Activated CD4-positive, CD25-positive, alpha-beta regulatory T cell treated with anti-CD3 and anti-CD28 coated beads, Interleukin-2, amount 50 U/mL, for 24 hours (primary cell): Measurements from ENCODE around the gene GLRX.
A peak's percentile ranks its signal among the peaks of the same experiment; 100 is the strongest.

Experiments
- ATAC-seq, 2 donors: fragments of 150-1000 bp; cut with Tn5 transposase; one replicate each; pipeline ENCODE4 v1.10.0; 2021; ENCODE audit warnings: mild to moderate bottlenecking in 1 of 2, moderate library complexity in 1 of 2

The GLRX gene

GRCh38 chr5:95808686-95809413 lies 13.7 kb downstream of the GLRX start:
- ATAC-seq, result peak; percentile 97 to 99

- ATAC-seq, result no peak
Observed at GRCh38 chr5:95808013-95808685, 14.4 kb downstream of the GLRX start.

GRCh38 chr5:95806687-95807086 lies 15.8 kb downstream of the GLRX start:
- ATAC-seq, result no peak

GRCh38 chr5:95804736-95805539 lies 17.6 kb downstream of the GLRX start:
- no peak for ATAC-seq

GRCh38 chr5:95803271-95804148 lies 19.0 kb downstream of the GLRX start:
- ATAC-seq, result no peak

GRCh38 chr5:95801961-95802360 lies 20.6 kb downstream of the GLRX start:
- ATAC-seq, result no peak

GRCh38 chr5:95801532-95801931 lies 21.0 kb downstream of the GLRX start:
- ATAC-seq, result no peak

GRCh38 chr5:95800553-95800952 lies 22.0 kb downstream of the GLRX start:
- no peak for ATAC-seq

GRCh38 chr5:95799191-95799835 lies 23.2 kb downstream of the GLRX start:
- no peak for ATAC-seq

- ATAC-seq, result peak in 1 of 2 donors; percentile 30
Observed at GRCh38 chr5:95798545-95798944, 24.0 kb downstream of the GLRX start.

- ATAC-seq, result no peak
Observed at GRCh38 chr5:95798048-95798447, 24.5 kb downstream of the GLRX start.

GRCh38 chr5:95797301-95797700 lies 25.2 kb downstream of the GLRX start:
- ATAC-seq, result no peak

- no peak for ATAC-seq
Observed at GRCh38 chr5:95794070-95794516, 28.4 kb downstream of the GLRX start.

- no peak for ATAC-seq
Observed at GRCh38 chr5:95791751-95792150, 30.8 kb downstream of the GLRX start.

- ATAC-seq, result no peak
Observed at GRCh38 chr5:95788493-95788892, 34.0 kb downstream of the GLRX start.

GRCh38 chr5:95786821-95787418 lies 35.6 kb downstream of the GLRX start:
- no peak for ATAC-seq

- no peak for ATAC-seq
Observed at GRCh38 chr5:95784514-95785302, 37.8 kb downstream of the GLRX start.

GRCh38 chr5:95783661-95784060 lies 38.9 kb downstream of the GLRX start:
- ATAC-seq, result no peak

GRCh38 chr5:95782181-95782580 lies 40.3 kb downstream of the GLRX start:
- no peak for ATAC-seq

GRCh38 chr5:95781101-95781583 lies 41.4 kb downstream of the GLRX start:
- peak; percentile 83 to 98 for ATAC-seq
